Measurements from ENCODE around the gene ZC3H10. TPM values are rescaled to one million over a fixed set of nuclear protein-coding genes. Genes with fewer than 3 reads are reported as not detected.

The ZC3H10 gene
- total RNA-seq, 1 experiment from 2014 or later, result 11.3 TPM

- TF ChIP-seq ETV6 (CRISPR knock-in tag; IDR thresholded peaks at IDR 0.05) (no peak), TP53 (CRISPR knock-in tag; IDR thresholded peaks at IDR 0.05) (no peak), SMAD3 (CRISPR knock-in tag; IDR thresholded peaks at IDR 0.05; ENCODE audit: borderline replicate concordance) (no peak), NR3C1 (CRISPR knock-in tag; conservative IDR thresholded peaks at IDR 0.05; ENCODE audit: low read depth) (no peak), E2F1 (CRISPR knock-in tag; IDR thresholded peaks at IDR 0.05) (no peak)
Measured at GRCh38 chr12:56087220-56087619, 30.8 kb upstream of the ZC3H10 start (continued).

GRCh38 chr12:56097738-56098137 is 20.3 kb upstream of the ZC3H10 start:
- DNase-seq (ENCODE audit: low spot score) (no peak), ATAC-seq (no peak)
- ChIA-PET POLR2A (no interaction called here), CTCF (no interaction called here)
- no peaks in the 10 kb centered on the region for H3K4me1 Mint-ChIP-seq
- no peak overlapping the region for H3K27ac Mint-ChIP-seq
- peaks cover 83% of the 10 kb centered on the region for H3K36me3 Mint-ChIP-seq
- H3K27me3 Mint-ChIP-seq (ENCODE audit: low read depth), result no peaks in the 10 kb centered on the region
- no peaks in the 10 kb centered on the region for H3K9me3 Mint-ChIP-seq
- H3K4me3 Mint-ChIP-seq, result no peak overlapping the region
- TF ChIP-seq NFE2L1 (CRISPR knock-in tag; IDR thresholded peaks at IDR 0.05) (no peak), SOX15 (CRISPR knock-in tag; IDR thresholded peaks at IDR 0.05) (no peak), NR3C1 (CRISPR knock-in tag; conservative IDR thresholded peaks at IDR 0.05; ENCODE audit: low read depth) (no peak), USF1 (CRISPR knock-in tag; IDR thresholded peaks at IDR 0.05) (no peak), ZNF532 (CRISPR knock-in tag; IDR thresholded peaks at IDR 0.05; ENCODE audit: borderline replicate concordance) (no peak), MYBL2 (CRISPR knock-in tag; IDR thresholded peaks at IDR 0.05) (no peak), HMGXB4 (CRISPR knock-in tag; IDR thresholded peaks at IDR 0.05) (no peak), E2F4 (CRISPR knock-in tag; IDR thresholded peaks at IDR 0.05; ENCODE audit: borderline replicate concordance, low read depth) (no peak), NR1H2 (CRISPR knock-in tag; IDR thresholded peaks at IDR 0.05) (no peak), STAT6 (CRISPR knock-in tag; conservative IDR thresholded peaks at IDR 0.05; ENCODE audit: low read depth) (no peak), E2F5 (CRISPR knock-in tag; IDR thresholded peaks at IDR 0.05) (no peak), CTCF (IDR thresholded peaks at IDR 0.05) (no peak)

Measured in WTC11 (cell line).